Hematopoietic multipotent progenitor cell treated with erythropoietin and hydrocortisone succinate and interleukin-3 and kit ligand, for 15 days (in vitro differentiated cells): ENCODE data around the gene WIPF2.
"Not testable (repeated sequence)": the region's sequence is repeated elsewhere in the genome, so short reads cannot be mapped to it uniquely, and the experiment has no call there.

Source experiments
- DNase-seq: peaks from one replicate; pipeline ENCODE4 v3.0.0-alpha.2; 2015; ENCODE audit warnings: low spot score

The WIPF2 gene

DNA sequence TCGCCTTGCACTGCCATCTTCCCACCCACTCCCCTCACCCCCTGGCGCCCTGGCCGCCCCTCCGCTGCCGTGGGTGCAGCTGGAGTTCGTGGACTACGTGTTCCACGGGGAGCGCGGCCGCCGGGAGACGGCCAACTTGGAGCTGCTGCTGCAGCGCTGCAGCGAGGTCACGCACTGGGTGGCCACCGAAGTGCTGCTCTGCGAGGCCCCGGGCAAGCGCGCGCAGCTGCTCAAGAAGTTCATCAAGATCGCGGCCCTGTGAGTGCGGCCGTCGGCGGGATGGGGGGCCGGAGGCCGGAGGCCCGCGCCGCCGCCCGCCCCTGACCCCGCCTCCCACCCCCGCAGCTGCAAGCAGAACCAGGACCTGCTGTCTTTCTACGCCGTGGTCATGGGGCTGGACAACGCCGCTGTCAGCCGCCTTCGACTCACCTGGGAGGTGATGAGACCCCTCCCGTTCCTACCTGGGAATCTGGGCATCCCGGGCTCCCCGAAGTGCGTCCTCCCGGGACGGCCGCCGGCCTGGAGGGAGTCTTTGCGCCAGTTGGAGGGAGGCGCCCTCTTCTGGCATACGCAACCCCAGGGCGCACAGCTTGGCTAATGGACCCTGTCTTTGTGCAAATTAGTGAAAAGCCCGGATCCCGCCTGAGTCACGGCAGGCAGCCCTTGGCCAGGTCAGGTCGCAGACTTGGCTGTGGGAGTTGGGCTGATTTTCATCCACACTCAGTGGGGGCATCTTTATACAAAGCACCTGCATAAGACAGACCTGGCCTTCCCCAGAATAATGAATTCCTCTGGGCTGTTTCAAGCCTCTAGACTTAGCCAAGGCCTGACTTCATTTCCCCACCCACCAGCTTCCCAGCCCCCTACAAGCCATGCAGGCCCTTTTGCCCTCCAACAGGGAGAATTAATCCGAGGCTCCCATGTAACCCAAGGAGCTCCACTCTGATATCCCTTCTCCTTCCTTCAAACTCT, 27.6 kb upstream of the WIPF2 start:
- peak; percentile 61 for DNase-seq

- no peak for DNase-seq
Measured at GRCh38 chr17:40192961-40193360, 26.1 kb upstream of the WIPF2 start.

DNA sequence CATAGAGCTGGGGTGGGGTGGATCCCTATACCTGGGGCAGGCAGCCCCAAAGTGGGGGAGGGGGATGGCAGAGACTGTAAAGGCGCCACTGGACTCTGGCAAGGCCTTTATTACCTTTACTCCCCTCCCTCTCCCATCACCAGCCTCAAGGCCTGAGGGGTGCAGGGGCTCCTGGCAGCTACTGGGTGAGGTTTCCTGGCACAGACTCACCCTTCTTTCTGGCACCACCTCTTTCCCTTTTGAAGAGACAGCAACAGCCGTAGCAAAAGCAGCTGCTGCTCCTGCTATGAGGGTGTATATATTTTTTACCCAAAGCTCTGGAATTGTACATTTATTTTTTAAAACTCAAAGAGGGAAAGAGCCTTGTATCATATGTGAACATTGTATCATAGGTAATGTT, 24.3 kb upstream of the WIPF2 start:
- DNase-seq = no peak

DNA sequence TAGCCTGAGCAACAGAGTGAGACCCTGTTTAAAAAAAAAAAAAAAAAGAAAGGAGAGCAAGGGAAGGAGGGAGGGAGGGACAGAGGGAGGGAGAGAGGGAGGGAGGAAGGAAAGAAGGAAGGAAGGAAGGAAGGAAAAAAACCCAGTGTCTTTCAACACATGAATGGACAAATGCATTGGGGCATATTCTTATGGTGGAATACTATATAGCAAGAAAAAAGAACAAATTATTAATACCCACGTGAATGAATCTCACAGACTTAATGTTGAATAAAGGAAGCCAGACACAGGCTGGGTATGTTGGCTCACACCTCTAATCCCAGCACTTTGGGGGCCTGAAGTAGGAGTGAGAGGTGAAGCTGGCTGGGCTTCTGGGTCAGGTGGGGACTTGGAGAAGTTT, 21.6 kb upstream of the WIPF2 start:
- no peak for DNase-seq

- DNase-seq = not testable (repeated sequence)
Measured at GRCh38 chr17:40197965-40198456, 21.1 kb upstream of the WIPF2 start.

DNA sequence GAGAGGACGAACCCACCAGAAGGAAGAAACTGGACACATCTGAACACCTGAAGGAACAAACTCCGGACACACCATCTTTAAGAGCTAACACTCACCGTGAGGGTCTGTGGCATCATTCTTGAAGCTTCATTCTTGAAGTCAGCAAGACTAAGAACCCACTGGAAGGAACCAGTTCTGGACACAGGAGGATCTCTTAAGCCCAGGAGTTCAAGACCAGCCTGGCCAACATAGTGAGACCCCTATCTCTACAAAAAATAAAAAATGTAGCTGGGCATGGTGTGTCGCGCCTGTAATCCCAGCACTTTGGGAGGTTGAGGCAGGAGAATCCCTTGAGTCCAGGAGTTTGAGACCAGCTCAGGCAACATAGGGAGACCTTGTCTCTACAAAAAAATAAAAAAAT, 20.5 kb upstream of the WIPF2 start:
- DNase-seq = no peak

GRCh38 chr17:40203131-40203530, 16.0 kb upstream of the WIPF2 start:
- peak; percentile 36 for DNase-seq

DNA sequence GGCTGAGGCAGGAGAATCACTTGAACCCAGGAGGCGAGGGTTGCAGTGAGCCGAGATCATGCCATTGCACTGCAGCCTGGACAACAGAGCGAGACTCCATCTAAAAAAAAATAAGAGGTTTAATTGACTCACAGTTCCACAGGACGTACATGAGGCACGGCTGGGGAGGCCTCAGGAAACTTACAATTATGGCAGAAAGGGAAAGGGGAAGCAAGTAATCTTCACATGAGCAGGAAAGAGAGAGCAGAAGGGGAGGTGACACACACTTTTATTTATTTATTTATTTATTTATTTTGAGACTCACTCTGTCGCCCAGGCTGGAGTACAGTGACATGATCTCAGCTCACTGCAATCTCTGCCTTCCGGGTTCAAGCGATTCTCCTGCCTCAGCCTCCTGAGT, 12.9 kb upstream of the WIPF2 start:
- not testable (repeated sequence) for DNase-seq

- DNase-seq = no peak
Measured at GRCh38 chr17:40209404-40210093, 9.6 kb upstream of the WIPF2 start.

DNA sequence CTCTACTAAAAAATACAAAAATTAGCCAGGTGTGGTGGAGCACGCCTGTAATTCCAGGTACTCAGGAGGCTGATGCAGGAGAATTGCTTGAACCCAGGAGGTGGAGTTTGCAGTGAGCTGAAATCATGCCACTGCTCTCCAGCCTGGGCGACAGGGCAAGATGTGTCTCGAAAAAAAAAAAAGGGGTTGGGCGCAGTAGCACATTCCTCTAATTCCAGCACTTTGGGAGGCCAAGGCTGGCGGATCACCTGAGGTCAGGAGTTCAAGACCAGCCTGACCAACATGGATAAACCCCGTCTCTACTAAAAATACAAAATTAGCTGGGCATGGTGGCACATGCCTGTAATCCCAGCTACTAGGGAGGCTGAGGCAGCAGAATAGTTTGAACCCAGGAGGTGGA, 5.2 kb upstream of the WIPF2 start:
- not testable (repeated sequence) for DNase-seq

DNA sequence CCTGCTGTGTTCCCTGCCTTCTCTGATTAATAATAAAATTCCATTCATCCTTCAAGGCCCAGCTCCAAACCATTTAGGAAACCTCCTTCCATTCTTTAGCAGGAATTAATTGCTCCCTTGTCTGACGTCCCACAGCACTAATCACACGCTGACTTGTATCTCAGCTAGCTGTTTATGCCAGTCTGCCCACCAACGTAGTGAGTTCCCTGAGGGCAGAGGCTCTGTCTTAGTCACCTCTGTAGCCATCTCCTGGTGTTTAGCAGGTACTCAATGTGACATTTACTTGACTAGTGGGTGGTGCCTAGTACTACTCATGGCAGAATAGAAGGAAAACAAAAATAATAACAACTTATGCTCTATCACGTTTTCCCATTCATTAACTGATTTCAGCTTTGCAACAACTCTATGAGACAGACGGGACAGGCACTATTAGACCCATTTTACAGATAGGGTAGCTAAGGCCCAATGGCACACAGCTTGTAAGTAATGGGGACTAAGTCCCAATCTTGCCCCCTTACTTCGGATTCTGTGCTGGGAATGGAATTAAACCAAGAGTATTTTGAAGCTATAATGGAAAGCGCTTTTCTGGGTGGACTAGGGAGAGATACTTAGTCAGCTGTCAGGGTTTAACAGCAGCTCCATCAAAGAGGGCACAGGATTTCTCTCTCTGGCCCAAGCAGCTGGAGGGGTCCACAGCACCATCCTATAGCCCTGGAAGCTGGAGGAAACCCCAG, 931 bp upstream of the WIPF2 start:
- DNase-seq = no peak

GRCh38 chr17:40219594-40220338, 662 bp downstream of the WIPF2 start:
- peak; percentile 32 for DNase-seq

GRCh38 chr17:40224718-40225550, 5.8 kb downstream of the WIPF2 start:
- no peak for DNase-seq

GRCh38 chr17:40229146-40229545, 10.0 kb downstream of the WIPF2 start:
- not testable (repeated sequence) for DNase-seq

- DNase-seq = no peak
Measured at GRCh38 chr17:40230670-40231069, 11.6 kb downstream of the WIPF2 start.

DNA sequence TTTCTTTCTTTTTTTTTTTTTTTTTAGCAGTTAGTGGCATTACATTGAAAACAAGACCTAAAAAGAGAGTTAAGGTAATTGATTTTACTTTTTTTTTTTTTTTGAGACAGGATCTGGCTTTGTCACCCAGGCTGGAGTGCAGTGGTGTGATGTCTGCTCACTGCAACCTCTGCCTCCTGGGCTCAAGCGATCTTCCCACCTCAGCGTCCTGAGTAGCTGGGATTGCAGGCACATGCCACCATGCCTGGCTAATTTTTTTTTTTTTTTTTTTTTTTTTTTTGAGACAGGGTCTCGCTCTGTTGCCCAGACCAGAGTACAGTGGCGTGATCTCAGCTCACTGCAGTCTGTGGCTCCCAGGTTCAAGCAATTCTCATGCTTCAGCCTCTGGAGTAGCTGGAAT, 12.8 kb downstream of the WIPF2 start:
- not testable (repeated sequence) for DNase-seq

DNA sequence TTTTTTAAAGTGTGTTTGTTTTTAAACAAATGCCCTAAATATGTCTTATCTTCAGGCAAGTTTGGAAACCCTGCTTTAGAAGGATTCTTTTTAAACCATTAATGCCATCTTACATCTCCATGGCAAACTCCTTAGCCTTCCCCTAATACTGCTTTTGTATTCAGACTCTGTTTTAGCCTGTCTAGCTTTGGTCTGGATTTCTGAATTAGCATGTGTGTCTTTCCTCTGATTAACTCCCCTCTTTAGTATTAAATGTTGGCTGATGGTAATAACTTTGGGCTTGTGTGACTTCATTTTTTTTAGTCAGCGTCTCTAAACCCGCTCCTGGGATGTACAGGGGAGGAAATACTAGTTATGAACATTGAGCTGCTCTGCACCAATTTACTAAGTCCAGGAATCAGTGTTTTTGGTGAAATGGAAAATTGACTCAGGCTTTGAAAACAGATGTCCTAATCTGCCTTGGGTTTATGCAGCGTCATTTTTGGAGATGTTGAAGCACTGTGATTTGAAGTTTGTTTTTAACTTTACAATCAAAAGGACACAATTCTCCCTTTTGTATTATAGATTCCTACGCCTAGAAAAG, 22.2 kb downstream of the WIPF2 start:
- no peak for DNase-seq

- DNase-seq = no peak
Measured at GRCh38 chr17:40242774-40243173, 23.7 kb downstream of the WIPF2 start.

- no peak for DNase-seq
Measured at GRCh38 chr17:40243761-40244160, 24.7 kb downstream of the WIPF2 start.

GRCh38 chr17:40244255-40244654, 25.2 kb downstream of the WIPF2 start:
- no peak for DNase-seq
